ENCODE results near the gene RPS6KA5. TPM values are rescaled to one million over a fixed set of nuclear protein-coding genes. Genes with fewer than 3 reads are reported as not detected.

The RPS6KA5 gene
- total and polyA plus RNA-seq, 9 of the 15 experiments (the other 6 are each of a cell fraction or from before 2014, with no cell fraction given), result 0.88 to 7.7 (median 4.7) TPM

DNA sequence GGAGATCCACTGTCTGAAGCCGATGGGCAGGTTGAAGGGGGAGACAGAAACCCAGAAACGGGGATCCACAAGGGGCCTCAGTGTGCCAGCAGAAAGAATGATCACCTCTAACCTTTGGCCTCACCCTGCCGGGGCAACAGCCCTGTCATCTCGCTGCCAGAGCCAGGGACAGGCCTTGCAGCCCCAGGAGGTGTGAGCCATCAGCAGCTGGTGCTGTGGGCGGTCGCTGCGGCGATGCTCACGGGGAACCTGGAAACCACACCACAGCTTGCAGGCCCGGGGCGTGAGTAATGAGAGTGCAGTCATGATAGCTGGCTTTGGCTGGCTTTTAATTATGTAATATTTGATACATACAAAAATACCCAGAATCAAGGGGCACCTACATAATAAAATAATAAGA lies 239.5 kb downstream of the RPS6KA5 start (continued):
- no peak for TF ChIP-seq NCOR1 (IDR thresholded peaks at IDR 0.05)
- TF ChIP-seq SRF (CRISPR knock-in tag; IDR thresholded peaks at IDR 0.05), result no peak
- TF ChIP-seq MCM5 (IDR thresholded peaks at IDR 0.05; ENCODE audit: low read depth), result no peak

- Histone ChIP-seq H3K27me3 (ENCODE audit: control insufficient read depth in 2 of 2, insufficient read depth in 2 of 2, low read length in 2 of 2) (no peaks in the 10 kb centered on the region), H3K79me2 (ENCODE audit: control insufficient read depth, insufficient read depth, low read length) (peaks cover 12% of the 10 kb centered on the region), H3K4me2 (ENCODE audit: insufficient read depth, low read length) (no peak overlapping the region), H3K9me3 (replicated peaks; ENCODE audit: control insufficient read depth, insufficient read depth, low read depth, low read length) (peaks cover 4% of the 10 kb centered on the region; the same call in 1 of the 2 replicates), H3K4me3 (no peak overlapping the region), H2AFZ (ENCODE audit: low read depth, low read length) (no peak overlapping the region), H3K27ac (ENCODE audit: extremely low read depth, low read depth, low read length) (no peak overlapping the region), H3K9ac (ENCODE audit: insufficient read depth in 1 of 2, low read depth in 2 of 2, low read length in 2 of 2) (no peak overlapping the region), H3K4me1 (replicated peaks in 1 of 2; ENCODE audit: control insufficient read depth in 2 of 2, insufficient read depth in 2 of 2, low read length in 2 of 2) (peaks cover 3 to 20% of the 10 kb centered on the region in 2 experiments; a peak in 4 of 5 replicates), H4K20me1 (replicated peaks; ENCODE audit: control insufficient read depth, insufficient read depth, low read length) (no peaks in the 10 kb centered on the region), H3K36me3 (ENCODE audit: control insufficient read depth, insufficient read depth, low read length) (no peaks in the 10 kb centered on the region), H3K9me1 (ENCODE audit: control insufficient read depth, insufficient read depth, low read length) (no peaks in the 10 kb centered on the region)
- ATAC-seq, result no peak
- no TSS peak for BruUV-seq (replicated peaks)
- no peak for FAIRE-seq
- TF ChIP-seq U2AF1 (optimal IDR thresholded peaks at IDR 0.05; ENCODE audit: low read depth, low read length), result no peak
- TF ChIP-seq SP1 (CRISPR knock-in tag; IDR thresholded peaks at IDR 0.05), result no peak
- no peak for TF ChIP-seq ASH1L (IDR thresholded peaks at IDR 0.05; ENCODE audit: borderline replicate concordance, low read depth, partially characterized antibody)
- no peak for TF ChIP-seq BHLHE40 (IDR thresholded peaks at IDR 0.05; ENCODE audit: low read length)
- no peak for TF ChIP-seq PYGO2 (tag; IDR thresholded peaks at IDR 0.05)
- no peak for TF ChIP-seq FIP1L1 (IDR thresholded peaks at IDR 0.05; ENCODE audit: low read depth, low read length, poor library complexity, severe bottlenecking)
- TF ChIP-seq CTBP1 (IDR thresholded peaks at IDR 0.05; ENCODE audit: borderline replicate concordance), result no peak
- no peak for TF ChIP-seq HCFC1 (IDR thresholded peaks at IDR 0.05; ENCODE audit: low read depth, low read length)
- no peak for TF ChIP-seq ZNF212 (CRISPR knock-in tag; IDR thresholded peaks at IDR 0.05)
- TF ChIP-seq ZNF764 (CRISPR knock-in tag; IDR thresholded peaks at IDR 0.05; ENCODE audit: low read depth), result no peak
- TF ChIP-seq TGIF2 (CRISPR knock-in tag; IDR thresholded peaks at IDR 0.05), result no peak
- TF ChIP-seq, protein P1, sequence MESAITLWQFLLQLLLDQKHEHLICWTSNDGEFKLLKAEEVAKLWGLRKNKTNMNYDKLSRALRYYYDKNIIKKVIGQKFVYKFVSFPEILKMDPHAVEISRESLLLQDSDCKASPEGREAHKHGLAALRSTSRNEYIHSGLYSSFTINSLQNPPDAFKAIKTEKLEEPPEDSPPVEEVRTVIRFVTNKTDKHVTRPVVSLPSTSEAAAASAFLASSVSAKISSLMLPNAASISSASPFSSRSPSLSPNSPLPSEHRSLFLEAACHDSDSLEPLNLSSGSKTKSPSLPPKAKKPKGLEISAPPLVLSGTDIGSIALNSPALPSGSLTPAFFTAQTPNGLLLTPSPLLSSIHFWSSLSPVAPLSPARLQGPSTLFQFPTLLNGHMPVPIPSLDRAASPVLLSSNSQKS (CRISPR knock-in tag; IDR thresholded peaks at IDR 0.05), result no peak
- no peak for TF ChIP-seq RBM25 (IDR thresholded peaks at IDR 0.05; ENCODE audit: low read depth, low read length, severe bottlenecking)
- TF ChIP-seq POLR2B (IDR thresholded peaks at IDR 0.05; ENCODE audit: low read depth, partially characterized antibody), result no peak
- no peak for TF ChIP-seq TBP (optimal IDR thresholded peaks at IDR 0.05; ENCODE audit: low read depth, low read length)
- intact Hi-C loops (cut with micrococcal nuclease), result no loop called here
- no peak for DNase-seq (ENCODE audit: extremely low read depth in 1 of 4, low spot score in 3 of 4)
- 58% methylated on average over 5 of the region's 5 CpGs for WGBS (ENCODE audit: insufficient coverage, low coverage, missing lambda C conversion rate)
- in situ Hi-C loops (cut with MboI), result loop anchor here (5.0 kb wide), 1 partner anchor 63 kb away; no protein-coding TSS in a partner anchor
- CTCF ChIA-PET (ENCODE audit: low intra/inter-chr PET ratio), result no interaction called here
- POLR2A ChIA-PET, result no interaction called here
Measured at GRCh38 chr14:90819734-90820393, 240.6 kb downstream of the RPS6KA5 start.
